Endometrial microvascular endothelial cells (primary cell): ENCODE results near the gene SLC27A3. TPM values are rescaled to one million over a fixed set of nuclear protein-coding genes. Genes with fewer than 3 reads are reported as not detected.

Experiments
- in situ Hi-C: cut with HindIII; loops from 2 replicates; pipeline ENCODE4 v1.10.0; 2017; ENCODE audit warnings: low sequenced_read_pairs, low pct_unique_long_range_greater_than_20kb; ENCODE audit errors: inconsistent ontology term
- total RNA-seq: library from RNA; depleted of rRNA; stranded (reverse); fragments of >200 nt; gene quantifications from one replicate; pipeline ENCODE4 v1.2.3, GENCODE V29; 2015; ENCODE audit errors: inconsistent ontology term

Gene SLC27A3
- total RNA-seq, 1 donor from 2014 or later: 18.0 TPM

- in situ Hi-C loops: no loop called here
Measured at GRCh38 chr1:153827168-153827964, 52.2 kb downstream of the SLC27A3 start.

Other genes with a start within 250 kb of the SLC27A3 start
- gene S100A6, start 239.4 kb upstream of the SLC27A3 start, total RNA-seq: 690 TPM
- gene S100A5, start 234.5 kb upstream of the SLC27A3 start, total RNA-seq: not detected
- 9.4 TPM for gene S100A4, start 229.6 kb upstream of the SLC27A3 start, total RNA-seq
- 3.7 TPM for gene S100A3, start 226.1 kb upstream of the SLC27A3 start, total RNA-seq
- gene S100A2, start 209.6 kb upstream of the SLC27A3 start, total RNA-seq: 3.5 TPM
- 892 TPM for gene S100A16, start 162.3 kb upstream of the SLC27A3 start, total RNA-seq
- not detected for gene S100A14, start 159.1 kb upstream of the SLC27A3 start, total RNA-seq
- gene S100A13, start 147.9 kb upstream of the SLC27A3 start, total RNA-seq: 75.1 TPM
- not detected for gene S100A1, start 147.0 kb upstream of the SLC27A3 start, total RNA-seq
- gene CHTOP, start 141.3 kb upstream of the SLC27A3 start, total RNA-seq: 28.2 TPM
- gene SNAPIN, start 116.7 kb upstream of the SLC27A3 start, total RNA-seq: 68.6 TPM
- 320 TPM for gene ILF2, start 104.4 kb upstream of the SLC27A3 start, total RNA-seq
- 2.6 TPM for gene NPR1, start 96.7 kb upstream of the SLC27A3 start, total RNA-seq
- 21.0 TPM for gene INTS3, start 47.4 kb upstream of the SLC27A3 start, total RNA-seq
- 7.4 TPM for gene GATAD2B, start 147.6 kb downstream of the SLC27A3 start, total RNA-seq
- 15.6 TPM for gene DENND4B, start 171.3 kb downstream of the SLC27A3 start, total RNA-seq
- 17.7 TPM for gene CRTC2, start 183.2 kb downstream of the SLC27A3 start, total RNA-seq
- 108 TPM for gene SLC39A1, start 188.1 kb downstream of the SLC27A3 start, total RNA-seq
- gene CREB3L4, start 192.5 kb downstream of the SLC27A3 start, total RNA-seq: 6.0 TPM
- gene JTB, start 202.3 kb downstream of the SLC27A3 start, total RNA-seq: 221 TPM
- gene RAB13, start 210.9 kb downstream of the SLC27A3 start, total RNA-seq: 39.7 TPM
- 940 TPM for gene RPS27, start 215.4 kb downstream of the SLC27A3 start, total RNA-seq